ENCODE data around the gene TTLL9. TPM values are rescaled to one million over a fixed set of nuclear protein-coding genes. Genes with fewer than 3 reads are reported as not detected.

TTLL9 gene
- polyA plus RNA-seq, 1 donor from 2014 or later, result 8.0 TPM

GRCh38 chr20:31934491-31934890 is 64.1 kb downstream of the TTLL9 start:
- no peak for TF ChIP-seq CTCF (IDR thresholded peaks at IDR 0.05; ENCODE audit: poor library complexity, severe bottlenecking)
- no peak overlapping the region for H2AFZ ChIP-seq (ENCODE audit: low read depth, low read length)
- no peak overlapping the region for H3K27ac ChIP-seq (ENCODE audit: low read length)
- H3K4me2 ChIP-seq (ENCODE audit: low read length), result no peak overlapping the region
- H3K9me2 ChIP-seq (ENCODE audit: insufficient read depth, low read length), result no peaks in the 10 kb centered on the region
- H3F3A ChIP-seq (ENCODE audit: insufficient read depth, low read length, poor library complexity, severe bottlenecking), result no peaks in the 10 kb centered on the region
- no peak overlapping the region for H3K4me3 ChIP-seq (ENCODE audit: low read length)
- H3K9me3 ChIP-seq (ENCODE audit: low read length), result no peaks in the 10 kb centered on the region
- no peak overlapping the region for H3K9ac ChIP-seq (ENCODE audit: low read length)
- H3K27me3 ChIP-seq (ENCODE audit: insufficient read depth, low read depth, low read length), result no peaks in the 10 kb centered on the region
- H4K20me1 ChIP-seq (ENCODE audit: insufficient read depth), result no peaks in the 10 kb centered on the region
- no peaks in the 10 kb centered on the region for H3K36me3 ChIP-seq (ENCODE audit: insufficient read depth, low read length)
- H3K79me2 ChIP-seq (replicated peaks; ENCODE audit: insufficient read depth, low read length), result no peaks in the 10 kb centered on the region

GRCh38 chr20:31934968-31935764 is 64.7 kb downstream of the TTLL9 start:
- Histone ChIP-seq H3K4me2 (ENCODE audit: low read length) (no peak overlapping the region), H3K27me3 (ENCODE audit: insufficient read depth, low read depth, low read length) (no peaks in the 10 kb centered on the region), H3K9ac (ENCODE audit: low read length) (no peak overlapping the region), H3K9me2 (ENCODE audit: insufficient read depth, low read length) (no peaks in the 10 kb centered on the region), H3F3A (ENCODE audit: insufficient read depth, low read length, poor library complexity, severe bottlenecking) (no peaks in the 10 kb centered on the region), H2AFZ (ENCODE audit: low read depth, low read length) (no peak overlapping the region), H3K4me3 (ENCODE audit: low read length) (no peak overlapping the region), H3K27ac (ENCODE audit: low read length) (no peak overlapping the region), H3K79me2 (replicated peaks; ENCODE audit: insufficient read depth, low read length) (no peaks in the 10 kb centered on the region), H4K20me1 (ENCODE audit: insufficient read depth) (no peaks in the 10 kb centered on the region), H3K36me3 (ENCODE audit: insufficient read depth, low read length) (no peaks in the 10 kb centered on the region), H3K9me3 (ENCODE audit: low read length) (no peaks in the 10 kb centered on the region)
- TF ChIP-seq MXI1 (conservative IDR thresholded peaks at IDR 0.05; ENCODE audit: poor library complexity, severe bottlenecking) (no peak), RAD21 (conservative IDR thresholded peaks at IDR 0.05) (no peak), POLR2AphosphoS5 (IDR thresholded peaks at IDR 0.05) (no peak), CTCF (IDR thresholded peaks at IDR 0.05; ENCODE audit: poor library complexity, severe bottlenecking) (no peak), EP300 (conservative IDR thresholded peaks at IDR 0.05; ENCODE audit: poor library complexity, severe bottlenecking) (no peak), SMC3 (conservative IDR thresholded peaks at IDR 0.05; ENCODE audit: poor library complexity) (no peak), EZH2 (IDR thresholded peaks at IDR 0.05; ENCODE audit: borderline replicate concordance, insufficient read depth, low read length, poor library complexity, severe bottlenecking) (no peak), TAF1 (IDR thresholded peaks at IDR 0.05; ENCODE audit: low read depth) (no peak), REST (IDR thresholded peaks at IDR 0.05; ENCODE audit: borderline replicate concordance) (no peak)

Data from neural cell (in vitro differentiated cells).